ENCODE measurements around the gene AP2B1.

- TF ChIP-seq REST (IDR thresholded peaks at IDR 0.05; ENCODE audit: low read depth) = no peak
- TF ChIP-seq FOXM1 (IDR thresholded peaks at IDR 0.05; ENCODE audit: borderline replicate concordance, low read depth) = no peak
- no peak for TF ChIP-seq CREB1 (IDR thresholded peaks at IDR 0.05; ENCODE audit: low read depth)
- no peak for TF ChIP-seq CEBPB (IDR thresholded peaks at IDR 0.05)
- TF ChIP-seq RAD21 (IDR thresholded peaks at IDR 0.05; ENCODE audit: low read depth) = no peak
- TF ChIP-seq USF1 (IDR thresholded peaks at IDR 0.05) = no peak
- no peak for TF ChIP-seq EP300 (IDR thresholded peaks at IDR 0.05; ENCODE audit: borderline replicate concordance)
- no peak for TF ChIP-seq YY1 (IDR thresholded peaks at IDR 0.05; ENCODE audit: low read depth)
- no peak for TF ChIP-seq TAF1 (IDR thresholded peaks at IDR 0.05; ENCODE audit: low read depth)
- no peak for TF ChIP-seq ZBTB7A (IDR thresholded peaks at IDR 0.05; ENCODE audit: low read depth)
- no peak for TF ChIP-seq TEAD4 (IDR thresholded peaks at IDR 0.05)
- TF ChIP-seq MAX (IDR thresholded peaks at IDR 0.05) = no peak
- TF ChIP-seq EGR1 (IDR thresholded peaks at IDR 0.05) = no peak
Observed at GRCh38 chr17:35575759-35576158, 11.4 kb upstream of the AP2B1 start.

Data from Ishikawa (cell line).